Transverse colon (tissue), 4 donors: ENCODE results near the gene ITGA8. TPM values are rescaled to one million over a fixed set of nuclear protein-coding genes. Genes with fewer than 3 reads are reported as not detected.
A peak's percentile ranks its signal among the peaks of the same experiment; 100 is the strongest.

Experiments used
- DNase-seq: peaks from one replicate; pipeline ENCODE4 v3.0.0-alpha.2; 2019
- H3K27ac ChIP-seq, 4 donors: fragments of 200-600 bp; sonication (generic); 2 replicates each; pipeline ENCODE4 v1.5.1; 2016 to 2018; ENCODE audit warnings: inconsistent platforms in 4 of 4
- H3K27me3 ChIP-seq: fragments of 200-600 bp; sonication (generic); 2 replicates; pipeline ENCODE4 v1.5.1; 2017; ENCODE audit warnings: inconsistent platforms
- H3K36me3 ChIP-seq, 4 donors: fragments of 200-600 bp; sonication (generic); 2 replicates each; pipeline ENCODE4 v1.5.1; 2017 to 2019; ENCODE audit warnings: inconsistent platforms in 4 of 4
- H3K4me1 ChIP-seq, 4 donors: fragments of 200-600 bp; sonication (generic); 2 replicates each; pipeline ENCODE4 v1.5.1; 2017 to 2020; ENCODE audit warnings: inconsistent platforms in 4 of 4
- H3K4me3 ChIP-seq, 4 donors: fragments of 200-600 bp; sonication (generic); 1 replicate in 1 of 4; 2 replicates in 3 of 4; pipeline versions ENCODE4 v1.5.1 to v1.6.1; 2017 to 2019; ENCODE audit warnings: inconsistent platforms in 4 of 4
- H3K9me3 ChIP-seq, 2 donors: fragments of 200-600 bp; sonication (generic); 2 replicates each; pipeline ENCODE4 v1.5.1; 2017 to 2019; ENCODE audit warnings: inconsistent platforms in 2 of 2
- CTCF ChIP-seq, 5 experiments: fragments of 200-600 bp in 3 of 5; fragments of 450-650 bp in 2 of 5; sonication (generic) in 3 of 5; IDR thresholded peaks; 1 replicate in 2 of 5; 2 replicates in 3 of 5; pipeline ENCODE4 v1.5.1; 2016 to 2017; ENCODE audit warnings: antibody characterized with exemption in 5 of 5, inconsistent platforms in 3 of 5, mild to moderate bottlenecking in 2 of 5, moderate library complexity in 1 of 5
- EP300 ChIP-seq: sonication (generic); formaldehyde crosslinking; IDR thresholded peaks from one replicate; pipeline ENCODE4 v1.6.1; 2017; ENCODE audit warnings: antibody characterized with exemption, low read depth
- POLR2A ChIP-seq: fragments of 450-650 bp; IDR thresholded peaks from one replicate; pipeline ENCODE4 v1.6.1; 2016; ENCODE audit warnings: antibody characterized with exemption, mild to moderate bottlenecking, moderate library complexity
- POLR2AphosphoS5 ChIP-seq, 3 donors: sonication (generic); formaldehyde crosslinking; IDR thresholded peaks; one replicate each; pipeline ENCODE4 v1.6.1; 2016; ENCODE audit warnings: antibody characterized with exemption in 3 of 3
- WGBS, 2 donors: methylation state at CpG; one replicate each; pipeline ENCODE4 v1.1.5; 2018; ENCODE audit warnings: low coverage in 1 of 2; 5-methylcytosine and 5-hydroxymethylcytosine counted together
- in situ Hi-C, 4 donors: fragments of 200-750 bp; cut with MboI; loops; one replicate each; pipeline versions ENCODE4 v1.15.0 to v1.15.1; 2017; ENCODE audit warnings: low sequenced_read_pairs in 3 of 4, low pct_ligation_motif_present in 1 of 4, low pct_unique_long_range_greater_than_20kb in 1 of 4
- intact Hi-C: fragments of 100-400 bp; cut with DNase I; formaldehyde crosslinking; loops from one replicate; pipeline ENCODE4 v1.15.1; 2023; ENCODE audit warnings: low total_unique reads
- total RNA-seq, 4 donors: library from RNA; depleted of rRNA; stranded (reverse); fragments of >200 nt; gene quantifications; one replicate each; pipeline ENCODE4 v1.1.0, GENCODE V29; 2016

Gene ITGA8
- total RNA-seq, 4 donors from 2014 or later: 1.4 to 4.9 (median 3.3) TPM; not detected in 1

- peak overlapping the region in 1 of 4 donors; percentile 12 for H3K27ac ChIP-seq
- WGBS, 2 donors: 38 to 46% methylated on average over 4 to 6 of the region's 6 CpGs
- in situ Hi-C loops (no loop called here), intact Hi-C loops (no loop called here)
- DNase-seq: no peak
- H3K4me1 ChIP-seq: peaks cover 0 to 9% (median 0%) of the 10 kb centered on the region in 4 donors
- H3K36me3 ChIP-seq: no peaks in the 10 kb centered on the region
- H3K27me3 ChIP-seq: no peaks in the 10 kb centered on the region
- no peak for TF ChIP-seq EP300
- no peak for TF ChIP-seq POLR2A
- no peak for TF ChIP-seq CTCF (IDR thresholded peaks at IDR 0.05)
- no peak for TF ChIP-seq POLR2AphosphoS5 (IDR thresholded peaks at IDR 0.05)
- no peaks in the 10 kb centered on the region for H3K9me3 ChIP-seq
- no peak overlapping the region for H3K4me3 ChIP-seq
These were observed 247.7 kb downstream of the ITGA8 start for GRCh38 chr10:15472008-15472407.

GRCh38 chr10:15469111-15469510 lies 250.6 kb downstream of the ITGA8 start:
- Histone ChIP-seq H3K9me3 (no peaks in the 10 kb centered on the region), H3K27ac (no peak overlapping the region), H3K4me3 (no peak overlapping the region), H3K27me3 (no peaks in the 10 kb centered on the region), H3K36me3 (no peaks in the 10 kb centered on the region), H3K4me1 (no peaks in the 10 kb centered on the region)
- TF ChIP-seq POLR2AphosphoS5 (IDR thresholded peaks at IDR 0.05) (no peak), POLR2A (no peak), EP300 (no peak), CTCF (IDR thresholded peaks at IDR 0.05) (no peak)
- DNase-seq: no peak
- in situ Hi-C loops (no loop called here), intact Hi-C loops (no loop called here)
- 83 to 88% methylated on average over 4 to 5 of the region's 5 CpGs for WGBS, 2 donors

GRCh38 chr10:15464381-15464780 lies 255.3 kb downstream of the ITGA8 start:
- no peaks in the 10 kb centered on the region for H3K27me3 ChIP-seq
- no peak overlapping the region for H3K27ac ChIP-seq
- WGBS, 2 donors: 80 to 84% methylated on average over 1 to 3 of the region's 3 CpGs
- TF ChIP-seq EP300 (no peak), POLR2A (no peak), CTCF (IDR thresholded peaks at IDR 0.05) (no peak), POLR2AphosphoS5 (IDR thresholded peaks at IDR 0.05) (no peak)
- no peaks in the 10 kb centered on the region for H3K9me3 ChIP-seq
- in situ Hi-C loops (no loop called here), intact Hi-C loops (no loop called here)
- H3K4me3 ChIP-seq: no peak overlapping the region
- no peaks in the 10 kb centered on the region for H3K36me3 ChIP-seq
- H3K4me1 ChIP-seq: no peaks in the 10 kb centered on the region
- no peak for DNase-seq

Other genes with a start within 250 kb of the ITGA8 start
- gene MINDY3, start 140.6 kb upstream of the ITGA8 start, total RNA-seq: 10 to 100 TPM in 3 of 4 donors, 1 to 10 TPM in 1; 4.2 to 45.3 (median 31.8) TPM